HepG2 (cell line): ENCODE data around the gene ZDHHC21. TPM values are rescaled to one million over a fixed set of nuclear protein-coding genes. Genes with fewer than 3 reads are reported as not detected.

Experiments
- ATAC-seq: fragments of 200-7000 bp; cut with Tn5 transposase; 3 replicates; pipeline ENCODE4 v1.9.1; 2020; ENCODE audit warnings: mild to moderate bottlenecking, moderate library complexity
- BruUV-seq: library from RNA; stranded (reverse); fragments of 400-500 nt; replicated peaks from 2 replicates; lab custom pipeline; 2021; lab: Mats Ljungman, UMichigan
- CTCF ChIA-PET: fragments of 300-600 bp; formaldehyde crosslinking; extraction: SDS; loops from one replicate; lab custom pipeline; 2021; ENCODE audit warnings: low total read pairs, inconsistent platforms, low intra/inter-chr PET ratio; lab: Yijun Ruan, JAX
- POLR2A ChIA-PET: fragments of 350-600 bp; sonication (Branson Sonifier 250); formaldehyde crosslinking; loops from one replicate; lab custom pipeline; 2020; ENCODE audit warnings: antibody characterized with exemption, inconsistent platforms; lab: Yijun Ruan, JAX
- DNase-seq: peaks from one replicate; pipeline ENCODE4 v3.0.0-alpha.2; 2015; ENCODE audit warnings: low spot score
- FAIRE-seq: peaks from 3 replicates; lab custom pipeline; 2011; peaks lifted over from hg19 to GRCh38; lab: Jason Lieb, UNC
- H2AFZ ChIP-seq: one replicate; pipeline ENCODE4 v1.6.1; 2011; ENCODE audit warnings: low read length, inconsistent platforms
- H3K27ac ChIP-seq: fragments of 300-600 bp; 3 replicates; pipeline ENCODE4 v1.8.0; 2011; ENCODE audit warnings: mixed run types, mild to moderate bottlenecking, mixed read lengths, low read length, inconsistent platforms; ENCODE audit not compliant: insufficient read depth; ENCODE audit errors: extremely low read length
- H3K27me3 ChIP-seq, 2 experiments: fragments of 200-600 bp in 1 of 2; 2 replicates in 1 of 2; 3 replicates in 1 of 2; pipeline versions ENCODE4 v1.6.0 to v1.8.0; 2011; ENCODE audit warnings: low read length in 2 of 2, mild to moderate bottlenecking in 2 of 2, moderate library complexity in 2 of 2, inconsistent platforms in 1 of 2; ENCODE audit not compliant: insufficient read depth in 2 of 2, control insufficient read depth in 1 of 2
- H3K36me3 ChIP-seq, 2 experiments: fragments of 200-600 bp in 1 of 2; replicated peaks in 1 of 2; 2 replicates in 1 of 2; 3 replicates in 1 of 2; pipeline versions ENCODE4 v1.5.1 to v1.8.0; 2011; ENCODE audit warnings: low read length in 2 of 2, inconsistent platforms in 1 of 2; ENCODE audit not compliant: insufficient read depth in 2 of 2, control insufficient read depth in 1 of 2
- H3K4me1 ChIP-seq: 2 replicates; pipeline ENCODE4 v1.5.1; 2012; ENCODE audit warnings: low read length, inconsistent platforms; ENCODE audit not compliant: insufficient read depth
- H3K4me2 ChIP-seq: 2 replicates; pipeline ENCODE4 v1.6.0; 2011; ENCODE audit warnings: low read depth, low read length, inconsistent platforms
- H3K4me3 ChIP-seq, 3 experiments: fragments of 200-600 bp in 1 of 3; sonication (generic), shearing (Covaris generic) in 1 of 3; replicated peaks in 1 of 3; 2 replicates each; pipeline ENCODE4 v1.5.1; 2011 to 2016; ENCODE audit warnings: low read length in 3 of 3, inconsistent platforms in 2 of 3, low read depth in 2 of 3, mild to moderate bottlenecking in 2 of 3, control low read depth in 1 of 3, mixed read lengths in 1 of 3; ENCODE audit not compliant: insufficient read depth in 1 of 3
- H3K79me2 ChIP-seq: one replicate; pipeline ENCODE4 v1.6.1; 2011; ENCODE audit warnings: low read length, inconsistent platforms; ENCODE audit not compliant: insufficient read depth
- H3K9ac ChIP-seq: 2 replicates; pipeline ENCODE4 v1.6.0; 2011; ENCODE audit warnings: mild to moderate bottlenecking, low read depth, low read length, inconsistent platforms; ENCODE audit not compliant: insufficient read depth
- H3K9me3 ChIP-seq: 2 replicates; pipeline ENCODE4 v1.5.1; 2012; ENCODE audit warnings: mild to moderate bottlenecking, low read length
- H4K20me1 ChIP-seq: 2 replicates; pipeline ENCODE4 v1.6.0; 2011; ENCODE audit warnings: inconsistent platforms, mild to moderate bottlenecking, low read length, moderate library complexity; ENCODE audit not compliant: insufficient read depth
- HNRNPLL ChIP-seq: fragments of 200-400 bp; formaldehyde crosslinking; IDR thresholded peaks from 2 replicates; pipeline ENCODE4 v1.6.1; 2017; ENCODE audit warnings: mild to moderate bottlenecking, low read depth, low read length; ENCODE audit not compliant: poor library complexity, severe bottlenecking
- HOXA7 ChIP-seq: sonication (generic); formaldehyde crosslinking; IDR thresholded peaks from 2 replicates; pipeline ENCODE4 v1.8.1; 2022; ENCODE audit warnings: mild to moderate bottlenecking, missing genetic modification reagents, moderate library complexity
- HOXD1 ChIP-seq: sonication (generic); formaldehyde crosslinking; IDR thresholded peaks from 2 replicates; pipeline ENCODE4 v1.5.0; 2020; ENCODE audit warnings: missing genetic modification reagents
- MAFG ChIP-seq: sonication (generic); formaldehyde crosslinking; IDR thresholded peaks from 2 replicates; pipeline ENCODE4 v1.5.1; 2020; ENCODE audit warnings: mild to moderate bottlenecking, missing genetic modification reagents
- MED13 ChIP-seq: sonication (generic); formaldehyde crosslinking; IDR thresholded peaks from 2 replicates; pipeline ENCODE4 v1.5.0; 2020; ENCODE audit warnings: missing genetic modification reagents
- NR2F2 ChIP-seq: IDR thresholded peaks from 2 replicates; pipeline ENCODE4 v1.6.1; 2012; ENCODE audit warnings: low read depth, inconsistent platforms, borderline replicate concordance
- REPIN1 ChIP-seq: sonication (generic); formaldehyde crosslinking; IDR thresholded peaks from 2 replicates; pipeline ENCODE4 v1.8.0; 2022; ENCODE audit warnings: missing genetic modification reagents, low read depth, mild to moderate bottlenecking, borderline replicate concordance
- RFX3 ChIP-seq: IDR thresholded peaks from 2 replicates; pipeline ENCODE4 v1.6.1; 2016; ENCODE audit warnings: missing biosample characterization, missing genetic modification reagents
- SRF ChIP-seq: IDR thresholded peaks from 2 replicates; pipeline ENCODE4 v1.6.1; 2011; ENCODE audit warnings: mild to moderate bottlenecking, low read depth, low read length, moderate library complexity
- ZEB1 ChIP-seq: IDR thresholded peaks from 2 replicates; pipeline ENCODE4 v1.6.1; 2012; ENCODE audit warnings: mild to moderate bottlenecking, low read depth, inconsistent platforms; ENCODE audit not compliant: insufficient replicate concordance
- ZNF274 ChIP-seq: sonication (generic); formaldehyde crosslinking; IDR thresholded peaks from 2 replicates; pipeline ENCODE4 v1.5.1; 2020; ENCODE audit warnings: mild to moderate bottlenecking, missing genetic modification reagents
- ZNF550 ChIP-seq: sonication (generic); formaldehyde crosslinking; IDR thresholded peaks from 2 replicates; pipeline ENCODE4 v1.4.0; 2020; ENCODE audit warnings: mild to moderate bottlenecking, missing genetic modification reagents, borderline replicate concordance
- WGBS: methylation state at CpG from one replicate; pipeline ENCODE4 v1.1.6; 2017; ENCODE audit warnings: low lambda C conversion rate; 5-methylcytosine and 5-hydroxymethylcytosine counted together
- in situ Hi-C: cut with HindIII; loops from 2 replicates; pipeline ENCODE4 v1.10.0; 2017; ENCODE audit warnings: low pct_unique_long_range_greater_than_20kb; ENCODE audit not compliant: extremely low pct_ligation_motif_present
- intact Hi-C: fragments of 100-400 bp; cut with micrococcal nuclease; formaldehyde crosslinking; loops from one replicate; pipeline ENCODE4 v1.10.0; 2022; ENCODE audit not compliant: unreplicated experiment
- polyA plus RNA-seq, 8 experiments: library from polyadenylated mRNA; depleted of rRNA in 3 of 8; stranded (reverse) in 7 of 8; unstranded in 1 of 8; fragments of >200 nt; fragmentation: Illumina TruSeq in 4 of 8; extraction: Trizol in 4 of 8; gene quantifications; 2 replicates each; pipeline versions ENCODE4 v1.2.1 to v1.2.3, GENCODE V29; 2011 to 2016; ENCODE audit warnings: low read depth in 4 of 8, missing spikeins in 1 of 8, mixed read lengths in 1 of 8; ENCODE audit not compliant: insufficient read depth in 1 of 8
- total RNA-seq, 5 experiments: library from RNA; depleted of rRNA; stranded (reverse); fragments of >200 nt; fragmentation: Illumina TruSeq; extraction: Trizol; gene quantifications; 2 replicates each; pipeline ENCODE4 v1.2.3, GENCODE V29; 2016; ENCODE audit warnings: low read depth in 1 of 5
- TF ChIP-seq, protein P1 (sequence below): sonication (generic); formaldehyde crosslinking; IDR thresholded peaks from 2 replicates; pipeline ENCODE4 v1.4.0; 2020; ENCODE audit warnings: mild to moderate bottlenecking, missing genetic modification reagents
- TF ChIP-seq, protein P2 (sequence below): sonication (generic); formaldehyde crosslinking; IDR thresholded peaks from 2 replicates; pipeline ENCODE4 v1.4.0; 2020; ENCODE audit warnings: missing genetic modification reagents, borderline replicate concordance
- TF ChIP-seq, protein P3 (sequence below): IDR thresholded peaks from 2 replicates; pipeline ENCODE4 v1.6.1; 2016; ENCODE audit warnings: missing compliant biosample characterization, missing genetic modification reagents, borderline replicate concordance
- TF ChIP-seq, protein P4 (sequence below): IDR thresholded peaks from 2 replicates; pipeline ENCODE4 v1.6.1; 2016; ENCODE audit warnings: missing genetic modification reagents, missing compliant biosample characterization

ZDHHC21 gene
- total and polyA plus RNA-seq, 2 of the 13 experiments (the other 11 are each of a cell fraction or from before 2014, with no cell fraction given): 2.4 to 3.7 TPM

DNA sequence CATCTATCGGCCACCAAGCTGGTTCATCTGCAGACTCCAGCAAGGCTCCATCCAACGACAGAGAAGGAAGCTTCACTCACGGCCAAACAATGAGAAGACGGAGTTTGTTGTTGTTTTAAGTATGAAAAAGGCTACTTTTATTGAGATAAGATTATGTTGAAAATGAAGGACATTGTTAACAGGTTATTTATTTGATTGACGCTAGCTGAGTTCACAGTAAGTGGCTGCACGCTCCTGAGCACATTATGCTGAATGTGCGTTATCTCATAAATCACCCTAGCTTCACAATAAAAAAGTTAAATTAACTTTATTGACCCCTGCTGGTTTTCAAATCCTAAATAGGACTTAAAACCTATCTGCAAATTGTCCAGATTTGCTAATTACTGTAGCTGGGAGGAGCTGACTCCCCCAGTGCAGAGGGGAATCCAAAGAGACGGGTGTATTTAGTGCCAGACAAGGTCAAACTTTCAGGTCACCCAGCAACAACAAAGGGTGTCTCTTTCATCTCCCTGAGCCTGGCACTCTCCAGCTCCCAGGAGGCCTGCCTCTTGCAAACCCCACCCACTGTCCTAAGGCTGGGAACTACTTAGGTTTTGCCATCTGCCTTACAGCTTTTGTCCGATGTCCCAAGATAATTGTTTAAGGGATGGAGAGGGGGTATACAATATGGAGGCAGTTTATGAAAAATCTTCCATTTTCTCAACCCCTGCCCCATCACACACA lies 129.2 kb downstream of the ZDHHC21 start (continued):
- TF ChIP-seq, protein P1, sequence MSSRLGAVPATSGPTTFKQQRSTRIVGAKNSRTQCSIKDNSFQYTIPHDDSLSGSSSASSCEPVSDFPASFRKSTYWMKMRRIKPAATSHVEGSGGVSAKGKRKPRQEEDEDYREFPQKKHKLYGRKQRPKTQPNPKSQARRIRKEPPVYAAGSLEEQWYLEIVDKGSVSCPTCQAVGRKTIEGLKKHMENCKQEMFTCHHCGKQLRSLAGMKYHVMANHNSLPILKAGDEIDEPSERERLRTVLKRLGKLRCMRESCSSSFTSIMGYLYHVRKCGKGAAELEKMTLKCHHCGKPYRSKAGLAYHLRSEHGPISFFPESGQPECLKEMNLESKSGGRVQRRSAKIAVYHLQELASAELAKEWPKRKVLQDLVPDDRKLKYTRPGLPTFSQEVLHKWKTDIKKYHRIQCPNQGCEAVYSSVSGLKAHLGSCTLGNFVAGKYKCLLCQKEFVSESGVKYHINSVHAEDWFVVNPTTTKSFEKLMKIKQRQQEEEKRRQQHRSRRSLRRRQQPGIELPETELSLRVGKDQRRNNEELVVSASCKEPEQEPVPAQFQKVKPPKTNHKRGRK: no peak

DNA sequence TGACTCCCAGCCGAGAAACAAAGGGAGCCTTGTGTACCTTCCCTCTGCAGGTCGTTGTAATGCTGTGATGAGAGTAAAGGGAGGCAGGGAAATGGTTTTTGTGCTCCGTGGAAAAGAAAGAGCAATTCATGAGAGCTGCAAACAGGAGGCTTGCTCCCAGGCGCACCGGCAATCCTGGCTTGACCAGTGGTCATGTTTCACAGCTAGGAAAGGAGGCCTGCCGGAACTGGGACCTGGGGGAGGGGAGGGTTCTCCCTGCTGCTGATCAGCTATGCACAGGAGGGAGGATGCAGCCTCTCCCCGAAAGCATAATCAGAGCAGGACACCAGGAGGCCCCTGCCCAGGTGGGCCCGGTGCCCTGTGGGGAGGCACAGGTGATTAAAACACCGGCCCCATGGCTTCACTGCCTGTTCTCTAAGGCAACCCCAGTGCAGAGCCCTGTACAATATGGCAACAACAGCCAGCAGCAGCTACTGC lies 131.3 kb downstream of the ZDHHC21 start:
- Histone ChIP-seq H3K9me3 (no peaks in the 10 kb centered on the region), H3K4me3 (peak overlapping the region; percentile 38 to 59 (median 46)), H3K79me2 (no peaks in the 10 kb centered on the region), H3K9ac (peak overlapping the region; percentile 52; the same call in 1 of the 2 replicates), H3K4me1 (peaks cover 64% of the 10 kb centered on the region), H3K4me2 (peak overlapping the region; percentile 81), H3K36me3 (no peaks in the 10 kb centered on the region), H2AFZ (no peak overlapping the region), H3K27ac (peak overlapping the region; percentile 49), H4K20me1 (no peaks in the 10 kb centered on the region), H3K27me3 (no peaks in the 10 kb centered on the region)
- ATAC-seq (peak; percentile 94), DNase-seq (peak; percentile 81), FAIRE-seq (peak; percentile 70)
- whole genome bisulfite sequencing: under 1% methylated on average over 4 of the region's 9 CpGs
- ChIA-PET CTCF (no interaction called here), POLR2A (no interaction called here)
- intact Hi-C loops: loop anchor here (10.0 kb wide), 2 partner anchors 53 to 97 kb away; no protein-coding TSS in a partner anchor
- no TSS peak for BruUV-seq
- in situ Hi-C loops: no loop called here
- TF ChIP-seq, protein P2, sequence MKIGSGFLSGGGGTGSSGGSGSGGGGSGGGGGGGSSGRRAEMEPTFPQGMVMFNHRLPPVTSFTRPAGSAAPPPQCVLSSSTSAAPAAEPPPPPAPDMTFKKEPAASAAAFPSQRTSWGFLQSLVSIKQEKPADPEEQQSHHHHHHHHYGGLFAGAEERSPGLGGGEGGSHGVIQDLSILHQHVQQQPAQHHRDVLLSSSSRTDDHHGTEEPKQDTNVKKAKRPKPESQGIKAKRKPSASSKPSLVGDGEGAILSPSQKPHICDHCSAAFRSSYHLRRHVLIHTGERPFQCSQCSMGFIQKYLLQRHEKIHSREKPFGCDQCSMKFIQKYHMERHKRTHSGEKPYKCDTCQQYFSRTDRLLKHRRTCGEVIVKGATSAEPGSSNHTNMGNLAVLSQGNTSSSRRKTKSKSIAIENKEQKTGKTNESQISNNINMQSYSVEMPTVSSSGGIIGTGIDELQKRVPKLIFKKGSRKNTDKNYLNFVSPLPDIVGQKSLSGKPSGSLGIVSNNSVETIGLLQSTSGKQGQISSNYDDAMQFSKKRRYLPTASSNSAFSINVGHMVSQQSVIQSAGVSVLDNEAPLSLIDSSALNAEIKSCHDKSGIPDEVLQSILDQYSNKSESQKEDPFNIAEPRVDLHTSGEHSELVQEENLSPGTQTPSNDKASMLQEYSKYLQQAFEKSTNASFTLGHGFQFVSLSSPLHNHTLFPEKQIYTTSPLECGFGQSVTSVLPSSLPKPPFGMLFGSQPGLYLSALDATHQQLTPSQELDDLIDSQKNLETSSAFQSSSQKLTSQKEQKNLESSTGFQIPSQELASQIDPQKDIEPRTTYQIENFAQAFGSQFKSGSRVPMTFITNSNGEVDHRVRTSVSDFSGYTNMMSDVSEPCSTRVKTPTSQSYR (CRISPR knock-in tag): peak; percentile 70
- TF ChIP-seq NR2F2 (no peak), REPIN1 (CRISPR knock-in tag) (no peak), MED13 (no peak), RFX3 (CRISPR knock-in tag) (no peak), ZEB1 (no peak), SRF (no peak), ZNF274 (no peak), HOXA7 (CRISPR knock-in tag) (no peak), HOXD1 (no peak), HNRNPLL (no peak), MAFG (CRISPR knock-in tag) (no peak), ZNF550 (no peak)
- TF ChIP-seq, protein P3, sequence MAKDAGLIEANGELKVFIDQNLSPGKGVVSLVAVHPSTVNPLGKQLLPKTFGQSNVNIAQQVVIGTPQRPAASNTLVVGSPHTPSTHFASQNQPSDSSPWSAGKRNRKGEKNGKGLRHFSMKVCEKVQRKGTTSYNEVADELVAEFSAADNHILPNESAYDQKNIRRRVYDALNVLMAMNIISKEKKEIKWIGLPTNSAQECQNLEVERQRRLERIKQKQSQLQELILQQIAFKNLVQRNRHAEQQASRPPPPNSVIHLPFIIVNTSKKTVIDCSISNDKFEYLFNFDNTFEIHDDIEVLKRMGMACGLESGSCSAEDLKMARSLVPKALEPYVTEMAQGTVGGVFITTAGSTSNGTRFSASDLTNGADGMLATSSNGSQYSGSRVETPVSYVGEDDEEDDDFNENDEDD: no peak
- TF ChIP-seq, protein P4, sequence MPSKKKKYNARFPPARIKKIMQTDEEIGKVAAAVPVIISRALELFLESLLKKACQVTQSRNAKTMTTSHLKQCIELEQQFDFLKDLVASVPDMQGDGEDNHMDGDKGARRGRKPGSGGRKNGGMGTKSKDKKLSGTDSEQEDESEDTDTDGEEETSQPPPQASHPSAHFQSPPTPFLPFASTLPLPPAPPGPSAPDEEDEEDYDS (CRISPR knock-in tag): 0 out of 2 replicates have a peak, but pooled peaks have one; percentile 33
